ENCODE measurements around the gene STX1A.
"Not testable (repeated sequence)": the region's sequence is repeated elsewhere in the genome, so short reads cannot be mapped to it uniquely, and the experiment has no call there.

Gene STX1A

GRCh38 chr7:73681031-73681430 lies 38.4 kb downstream of the STX1A start:
- DNase-seq = no peak

GRCh38 chr7:73680501-73680900 lies 39.0 kb downstream of the STX1A start:
- DNase-seq = no peak

GRCh38 chr7:73679709-73680108 lies 39.8 kb downstream of the STX1A start:
- DNase-seq = no peak

GRCh38 chr7:73678862-73679261 lies 40.6 kb downstream of the STX1A start:
- DNase-seq = peak; percentile 29

- not testable (repeated sequence) for DNase-seq
These were observed 43.4 kb downstream of the STX1A start for GRCh38 chr7:73676062-73676461.

GRCh38 chr7:73674468-73675124 lies 44.9 kb downstream of the STX1A start:
- DNase-seq = no peak

- DNase-seq = no peak
These were observed 47.5 kb downstream of the STX1A start for GRCh38 chr7:73671857-73672445.

GRCh38 chr7:73671322-73671661 lies 48.2 kb downstream of the STX1A start:
- DNase-seq = no peak

GRCh38 chr7:73669858-73670385 lies 49.5 kb downstream of the STX1A start:
- DNase-seq = no peak

- no peak for DNase-seq
These were observed 50.2 kb downstream of the STX1A start for GRCh38 chr7:73669288-73669701.

- no peak for DNase-seq
These were observed 50.6 kb downstream of the STX1A start for GRCh38 chr7:73668886-73669230.

- DNase-seq = no peak
These were observed 51.2 kb downstream of the STX1A start for GRCh38 chr7:73668103-73668885.

GRCh38 chr7:73667344-73668102 lies 51.9 kb downstream of the STX1A start, which contains the start of gene VPS37D:
Gene VPS37D (plus strand): TSS chr7:73667831. CDS start chr7:73667959, 128 bp downstream.
- DNase-seq = no peak

- no peak for DNase-seq
These were observed 56.4 kb downstream of the STX1A start for GRCh38 chr7:73663033-73663432.

- DNase-seq = not testable (repeated sequence)
These were observed 58.9 kb downstream of the STX1A start for GRCh38 chr7:73660594-73660993.

- no peak for DNase-seq
These were observed 59.5 kb downstream of the STX1A start for GRCh38 chr7:73659983-73660382.

GRCh38 chr7:73655309-73655708 lies 64.2 kb downstream of the STX1A start:
- DNase-seq = not testable (repeated sequence)

- DNase-seq = no peak
These were observed 66.9 kb downstream of the STX1A start for GRCh38 chr7:73652541-73652949.

- DNase-seq = no peak
These were observed 68.9 kb downstream of the STX1A start for GRCh38 chr7:73650524-73650923.

- DNase-seq = no peak
These were observed 69.9 kb downstream of the STX1A start for GRCh38 chr7:73649576-73649975.

Data from NCI-H2029 treated with DMSO at 0.1 percent for 48 hours (cell line).